Spinal cord (tissue), 10 donors: ENCODE data around the gene BLNK. TPM values are rescaled to one million over a fixed set of nuclear protein-coding genes. Genes with fewer than 3 reads are reported as not detected.
"Not testable (repeated sequence)": the region's sequence is repeated elsewhere in the genome, so short reads cannot be mapped to it uniquely, and the experiment has no call there.

Experiments
- DNase-seq, 6 donors: peaks; one replicate each; pipeline versions ENCODE4 v3.0.0 to v3.0.0-alpha.2; 2013 to 2015; ENCODE audit warnings: low spot score in 6 of 6, low read depth in 4 of 6
- H3K27ac ChIP-seq: one replicate; pipeline ENCODE4 v1.5.1; 2013; ENCODE audit warnings: low read depth, low read length, control low read depth
- H3K27me3 ChIP-seq: one replicate; pipeline ENCODE4 v1.6.1; 2013; ENCODE audit warnings: low read length; ENCODE audit not compliant: control insufficient read depth, insufficient read depth
- H3K36me3 ChIP-seq: one replicate; pipeline ENCODE4 v1.6.1; 2013; ENCODE audit warnings: low read length; ENCODE audit not compliant: control insufficient read depth, insufficient read depth
- H3K4me1 ChIP-seq: one replicate; pipeline ENCODE4 v1.6.1; 2013; ENCODE audit warnings: low read length; ENCODE audit not compliant: control insufficient read depth, insufficient read depth
- H3K4me3 ChIP-seq: one replicate; pipeline ENCODE4 v1.5.1; 2013; ENCODE audit warnings: low read depth, low read length, control low read depth
- H3K9me3 ChIP-seq: one replicate; pipeline ENCODE4 v1.6.1; 2013; ENCODE audit warnings: low read length; ENCODE audit not compliant: control insufficient read depth, insufficient read depth
- WGBS: methylation state at CpG from one replicate; pipeline ENCODE4 v1.1.5; 2013; ENCODE audit warnings: missing lambda C conversion rate; ENCODE audit not compliant: insufficient coverage; 5-methylcytosine and 5-hydroxymethylcytosine counted together
- long read RNA-seq, 4 donors: transcript quantifications; one replicate each; lab custom pipeline, GENCODE V29; 2026
- polyA plus RNA-seq, 2 donors: library from polyadenylated mRNA; unstranded; fragments of 120-200 nt; gene quantifications; one replicate each; pipeline ENCODE4 v1.2.1, GENCODE V29; 2013; ENCODE audit not compliant: insufficient read length in 2 of 2
- total RNA-seq, 2 donors: library from RNA; depleted of rRNA in 1 of 2; stranded (reverse); fragments of 120-200 nt in 1 of 2; fragments of >200 nt in 1 of 2; gene quantifications; one replicate each; pipeline versions ENCODE4 v1.2.3 to v1.2.4, GENCODE V29; 2013 to 2014
- donor health status: healthy.

Gene BLNK
- total RNA-seq (1 to 10 TPM; 4.8 to 7.7 TPM), polyA plus RNA-seq (1 to 10 TPM; 5.1 to 6.1 TPM)
- long read RNA-seq, donor 1, partial matches to known transcripts, result 0 of 1 reads
- long read RNA-seq, donor 1, other reads (novel, unspliced or antisense), result 0 of 1 reads
- long read RNA-seq, donor 2, result 0 reads
- long read RNA-seq, donor 3, result 0 reads
- long read RNA-seq, donor 4, partial matches to known transcripts, result 0 of 1 reads
- long read RNA-seq, donor 4, other reads (novel, unspliced or antisense), result 0 of 1 reads

GRCh38 chr10:96271016-96271815 lies at the start of gene BLNK:
Gene BLNK, minus strand, starts transcription at chr10:96271569. Its CDS starts 171 bp downstream, at chr10:96271398.
- no peaks in the 10 kb centered on the region for H3K9me3 ChIP-seq
- H3K4me1 ChIP-seq, result no peaks in the 10 kb centered on the region
- H3K4me3 ChIP-seq, result no peak within 1 kb of the TSS
- 72% methylated on average over 6 of the region's 6 CpGs for WGBS
- DNase-seq, result peak in 1 of 6 donors; percentile 41
- H3K36me3 ChIP-seq, result no peaks in the 10 kb centered on the region
- H3K27me3 ChIP-seq, result no peaks in the 10 kb centered on the region
- H3K27ac ChIP-seq, result no peak within 1 kb of the TSS

- no peaks in the 10 kb centered on the region for H3K36me3 ChIP-seq
- no peaks in the 10 kb centered on the region for H3K27me3 ChIP-seq
- WGBS, result no CpG with 5 or more reads among the region's 3 CpGs
- DNase-seq, result peak in 1 of 6 donors; percentile 43
- H3K27ac ChIP-seq, result no peak overlapping the region
- no peaks in the 10 kb centered on the region for H3K4me1 ChIP-seq
- no peak overlapping the region for H3K4me3 ChIP-seq
- H3K9me3 ChIP-seq, result no peaks in the 10 kb centered on the region
These were observed 48.5 kb upstream of the BLNK start for GRCh38 chr10:96319754-96320474.

- H3K4me1 ChIP-seq, result no peaks in the 10 kb centered on the region
- no peak overlapping the region for H3K27ac ChIP-seq
- H3K4me3 ChIP-seq, result no peak overlapping the region
- no peak for DNase-seq
- no peaks in the 10 kb centered on the region for H3K27me3 ChIP-seq
- WGBS, result no CpG with 5 or more reads among the region's 4 CpGs
- H3K9me3 ChIP-seq, result no peaks in the 10 kb centered on the region
- H3K36me3 ChIP-seq, result no peaks in the 10 kb centered on the region
These were observed 45.9 kb upstream of the BLNK start for GRCh38 chr10:96317067-96317833.

GRCh38 chr10:96313344-96313743 lies 42.0 kb upstream of the BLNK start:
- H3K4me3 ChIP-seq, result no peak overlapping the region
- H3K36me3 ChIP-seq, result no peaks in the 10 kb centered on the region
- H3K27me3 ChIP-seq, result no peaks in the 10 kb centered on the region
- H3K27ac ChIP-seq, result no peak overlapping the region
- DNase-seq, result no peak
- whole genome bisulfite sequencing, result 80% methylated on average over 1 of the region's 2 CpGs
- no peaks in the 10 kb centered on the region for H3K4me1 ChIP-seq
- no peaks in the 10 kb centered on the region for H3K9me3 ChIP-seq

GRCh38 chr10:96311180-96311715 lies 39.9 kb upstream of the BLNK start:
- no peak for DNase-seq
- Histone ChIP-seq H3K4me1 (peaks cover 2% of the 10 kb centered on the region), H3K27me3 (no peaks in the 10 kb centered on the region), H3K36me3 (no peaks in the 10 kb centered on the region), H3K27ac (no peak overlapping the region), H3K4me3 (no peak overlapping the region), H3K9me3 (no peaks in the 10 kb centered on the region)
- WGBS, result no CpG with 5 or more reads among the region's 3 CpGs

GRCh38 chr10:96310321-96310669 lies 38.9 kb upstream of the BLNK start:
- Histone ChIP-seq H3K9me3 (no peaks in the 10 kb centered on the region), H3K27ac (peak overlapping the region; percentile 13), H3K4me1 (peaks cover 2% of the 10 kb centered on the region), H3K4me3 (no peak overlapping the region), H3K36me3 (no peaks in the 10 kb centered on the region), H3K27me3 (no peaks in the 10 kb centered on the region)
- peak in 1 of 6 donors; percentile 30 for DNase-seq
- WGBS, result 27% methylated on average over 1 of the region's 1 CpG

GRCh38 chr10:96309628-96310320 lies 38.4 kb upstream of the BLNK start:
- Histone ChIP-seq H3K27ac (no peak overlapping the region), H3K9me3 (no peaks in the 10 kb centered on the region), H3K4me3 (no peak overlapping the region), H3K27me3 (no peaks in the 10 kb centered on the region), H3K36me3 (no peaks in the 10 kb centered on the region), H3K4me1 (peaks cover 2% of the 10 kb centered on the region)
- WGBS, result 80% methylated on average over 1 of the region's 3 CpGs
- peak in 2 of 6 donors; percentile 17 to 26 for DNase-seq

- not testable (repeated sequence) for H3K4me3 ChIP-seq, H3K36me3 ChIP-seq, DNase-seq, H3K27me3 ChIP-seq, H3K4me1 ChIP-seq, H3K27ac ChIP-seq, H3K9me3 ChIP-seq
- 56% methylated on average over 3 of the region's 4 CpGs for WGBS
These were observed 37.5 kb upstream of the BLNK start for GRCh38 chr10:96308854-96309253.
